LoVo (cell line): Measurements from ENCODE around the gene CELA2A.
"Not testable (repeated sequence)": the region's sequence is repeated elsewhere in the genome, so short reads cannot be mapped to it uniquely, and the experiment has no call there.

Experiments
- DNase-seq: peaks from one replicate; pipeline ENCODE4 v3.0.0-alpha.2; 2016; ENCODE audit warnings: low spot score

CELA2A gene

GRCh38 chr1:15501208-15502032 lies 44.9 kb downstream of the CELA2A start:
- peak; percentile 12 for DNase-seq

- no peak for DNase-seq
Measured at GRCh38 chr1:15504436-15504835, 47.9 kb downstream of the CELA2A start.

GRCh38 chr1:15506831-15507230 lies 50.3 kb downstream of the CELA2A start:
- DNase-seq, result no peak

- DNase-seq, result no peak
Measured at GRCh38 chr1:15507278-15507677, 50.7 kb downstream of the CELA2A start.

GRCh38 chr1:15508700-15509487 lies 52.4 kb downstream of the CELA2A start:
- DNase-seq, result no peak

GRCh38 chr1:15509586-15509985 lies 53.1 kb downstream of the CELA2A start:
- DNase-seq, result no peak

- DNase-seq, result no peak
Measured at GRCh38 chr1:15510611-15511405, 54.3 kb downstream of the CELA2A start.

- no peak for DNase-seq
Measured at GRCh38 chr1:15513192-15513591, 56.7 kb downstream of the CELA2A start.

- no peak for DNase-seq
Measured at GRCh38 chr1:15513919-15514318, 57.4 kb downstream of the CELA2A start.

GRCh38 chr1:15514557-15514956 lies 58.0 kb downstream of the CELA2A start:
- DNase-seq, result not testable (repeated sequence)

- DNase-seq, result no peak
Measured at GRCh38 chr1:15515022-15515663, 58.6 kb downstream of the CELA2A start.

- DNase-seq, result no peak
Measured at GRCh38 chr1:15519625-15520024, 63.1 kb downstream of the CELA2A start.

- DNase-seq, result not testable (repeated sequence)
Measured at GRCh38 chr1:15521206-15521906, 64.8 kb downstream of the CELA2A start.
